Mesenchymal stem cell (in vitro differentiated cells and primary cell): ENCODE results near the gene PLA2G2A.
A peak's percentile ranks its signal among the peaks of the same experiment; 100 is the strongest.

Experiments
- DNase-seq: peaks from one replicate; pipeline ENCODE4 v3.0.0-alpha.2; 2013
- H2AFZ ChIP-seq: one replicate; pipeline ENCODE4 v1.6.1; 2013; ENCODE audit warnings: low read depth, mild to moderate bottlenecking, control low read depth, inconsistent platforms, low read length, moderate library complexity
- H2AK5ac ChIP-seq: 2 replicates; pipeline ENCODE4 v1.6.1; 2013; ENCODE audit warnings: low read length, moderate library complexity, mild to moderate bottlenecking, inconsistent platforms; ENCODE audit not compliant: severe bottlenecking
- H2BK120ac ChIP-seq: one replicate; pipeline ENCODE4 v1.6.1; 2013; ENCODE audit warnings: low read depth, mild to moderate bottlenecking, inconsistent platforms, low read length, moderate library complexity
- H2BK12ac ChIP-seq, 2 experiments: one replicate each; pipeline ENCODE4 v1.6.1; 2013; ENCODE audit warnings: inconsistent platforms in 2 of 2, low read length in 2 of 2, mild to moderate bottlenecking in 2 of 2, moderate library complexity in 2 of 2, control low read depth in 1 of 2
- H2BK15ac ChIP-seq: one replicate; pipeline ENCODE4 v1.6.1; 2013; ENCODE audit warnings: mild to moderate bottlenecking, low read depth, inconsistent platforms; ENCODE audit not compliant: poor library complexity, severe bottlenecking
- H2BK5ac ChIP-seq: 2 replicates; pipeline ENCODE4 v1.6.1; 2013; ENCODE audit warnings: low read depth, mild to moderate bottlenecking, low read length, control low read depth, inconsistent platforms; ENCODE audit not compliant: poor library complexity, severe bottlenecking
- H3K14ac ChIP-seq, 2 experiments: one replicate each; pipeline ENCODE4 v1.6.1; 2013; ENCODE audit warnings: inconsistent platforms in 2 of 2, low read length in 2 of 2, control low read depth in 1 of 2, mild to moderate bottlenecking in 1 of 2, moderate library complexity in 1 of 2
- H3K18ac ChIP-seq, 2 experiments: one replicate each; pipeline ENCODE4 v1.6.1; 2013; ENCODE audit warnings: inconsistent platforms in 2 of 2, low read length in 2 of 2, control low read depth in 1 of 2, low read depth in 1 of 2, mild to moderate bottlenecking in 1 of 2
- H3K23ac ChIP-seq, 2 experiments: one replicate each; pipeline ENCODE4 v1.6.1; 2013; ENCODE audit warnings: inconsistent platforms in 2 of 2, low read length in 2 of 2, mild to moderate bottlenecking in 2 of 2, moderate library complexity in 2 of 2, control low read depth in 1 of 2
- H3K27ac ChIP-seq: 2 replicates; pipeline ENCODE4 v1.5.1; 2013; ENCODE audit warnings: mild to moderate bottlenecking, moderate library complexity, low read length, control low read depth, inconsistent platforms; ENCODE audit not compliant: poor library complexity, severe bottlenecking
- H3K27me3 ChIP-seq, 2 experiments: 2 replicates each; pipeline versions ENCODE4 v1.6.1 to v1.7.0; 2013; ENCODE audit warnings: low read length in 2 of 2, mild to moderate bottlenecking in 2 of 2, moderate library complexity in 2 of 2, control low read depth in 1 of 2, inconsistent platforms in 1 of 2; ENCODE audit not compliant: control insufficient read depth in 1 of 2, insufficient read depth in 1 of 2
- H3K36me3 ChIP-seq, 2 experiments: 2 replicates each; pipeline versions ENCODE4 v1.6.1 to v1.7.0; 2013; ENCODE audit warnings: low read length in 2 of 2, control low read depth in 1 of 2, inconsistent platforms in 1 of 2, low read depth in 1 of 2, mild to moderate bottlenecking in 1 of 2; ENCODE audit not compliant: insufficient read depth in 2 of 2, control insufficient read depth in 1 of 2
- H3K4ac ChIP-seq, 2 experiments: one replicate each; pipeline ENCODE4 v1.6.1; 2013; ENCODE audit warnings: inconsistent platforms in 2 of 2, low read length in 2 of 2, mild to moderate bottlenecking in 2 of 2, moderate library complexity in 2 of 2, control low read depth in 1 of 2, low read depth in 1 of 2
- H3K4me1 ChIP-seq: 2 replicates; pipeline ENCODE4 v1.6.1; 2013; ENCODE audit warnings: low read depth, low read length, control low read depth; ENCODE audit not compliant: control insufficient read depth, insufficient read depth
- H3K4me2 ChIP-seq: 2 replicates; pipeline ENCODE4 v1.6.1; 2013; ENCODE audit warnings: low read length, mild to moderate bottlenecking, inconsistent platforms; ENCODE audit not compliant: poor library complexity, severe bottlenecking
- H3K4me3 ChIP-seq, 2 experiments: 2 replicates each; pipeline versions ENCODE4 v1.5.1 to v1.7.0; 2013; ENCODE audit warnings: low read length in 2 of 2, mild to moderate bottlenecking in 2 of 2, control low read depth in 1 of 2, low read depth in 1 of 2; ENCODE audit not compliant: insufficient read depth in 1 of 2
- H3K79me1 ChIP-seq: replicated peaks from 2 replicates; pipeline ENCODE4 v1.6.1; 2013; ENCODE audit warnings: mild to moderate bottlenecking, control low read depth, low read length, inconsistent platforms; ENCODE audit not compliant: poor library complexity, severe bottlenecking
- H3K9ac ChIP-seq: 2 replicates; pipeline ENCODE4 v1.7.0; 2013; ENCODE audit warnings: mild to moderate bottlenecking, low read length, moderate library complexity
- H3K9me3 ChIP-seq: 2 replicates; pipeline ENCODE4 v1.7.0; 2013; ENCODE audit warnings: mild to moderate bottlenecking, low read length; ENCODE audit not compliant: control insufficient read depth
- H4K8ac ChIP-seq: one replicate; pipeline ENCODE4 v1.6.1; 2013; ENCODE audit warnings: inconsistent platforms, mild to moderate bottlenecking, low read length, moderate library complexity
- H4K91ac ChIP-seq: one replicate; pipeline ENCODE4 v1.6.1; 2013; ENCODE audit warnings: mild to moderate bottlenecking, low read length, inconsistent platforms
- WGBS: methylation state at CpG from one replicate; pipeline ENCODE4 v1.1.7; 2013; ENCODE audit warnings: mixed read lengths; 5-methylcytosine and 5-hydroxymethylcytosine counted together

Gene PLA2G2A

GRCh38 chr1:19980314-19980713, 896 bp upstream of the PLA2G2A start:
- no peak overlapping the region for H4K91ac ChIP-seq
- H3K79me1 ChIP-seq = no peaks in the 10 kb centered on the region
- H4K8ac ChIP-seq = no peak overlapping the region
- DNase-seq = no peak
- H3K36me3 ChIP-seq = no peaks in the 10 kb centered on the region
- H3K4me2 ChIP-seq = no peak overlapping the region
- WGBS = 66% methylated on average over 3 of the region's 3 CpGs
- H3K9ac ChIP-seq = no peak overlapping the region
- H3K14ac ChIP-seq = no peak overlapping the region
- no peaks in the 10 kb centered on the region for H3K4me1 ChIP-seq
- H2BK120ac ChIP-seq = no peak overlapping the region
- no peak overlapping the region for H2AFZ ChIP-seq
- no peak overlapping the region for H2BK15ac ChIP-seq
- no peak overlapping the region for H2AK5ac ChIP-seq
- no peak overlapping the region for H3K27ac ChIP-seq
- H3K4ac ChIP-seq = no peak overlapping the region
- H3K27me3 ChIP-seq = peaks cover 4 to 42% of the 10 kb centered on the region in 2 experiments
- no peak overlapping the region for H3K23ac ChIP-seq
- H3K18ac ChIP-seq = no peak overlapping the region
- H2BK5ac ChIP-seq = no peak overlapping the region
- H2BK12ac ChIP-seq = no peak overlapping the region
- H3K4me3 ChIP-seq = no peak overlapping the region
- H3K9me3 ChIP-seq = no peaks in the 10 kb centered on the region

- Histone ChIP-seq H4K91ac (no peak overlapping the region), H3K4ac (no peak overlapping the region), H2AK5ac (no peak overlapping the region), H2BK12ac (no peak overlapping the region), H3K4me2 (no peak overlapping the region), H3K18ac (no peak overlapping the region), H3K9ac (no peak overlapping the region), H2BK120ac (no peak overlapping the region), H3K27me3 (peaks cover 4 to 43% of the 10 kb centered on the region in 2 experiments), H3K14ac (no peak overlapping the region), H2BK15ac (no peak overlapping the region), H3K4me1 (no peaks in the 10 kb centered on the region), H3K36me3 (no peaks in the 10 kb centered on the region), H3K4me3 (peak overlapping the region in 1 of 2 experiments; percentile 62), H3K9me3 (no peaks in the 10 kb centered on the region), H3K23ac (no peak overlapping the region), H2BK5ac (no peak overlapping the region), H3K27ac (no peak overlapping the region), H4K8ac (no peak overlapping the region), H3K79me1 (no peaks in the 10 kb centered on the region), H2AFZ (no peak overlapping the region)
- 94% methylated on average over 8 of the region's 9 CpGs for WGBS
- DNase-seq = no peak
Observed at GRCh38 chr1:19978143-19978542, 1.3 kb downstream of the PLA2G2A start.

DNA sequence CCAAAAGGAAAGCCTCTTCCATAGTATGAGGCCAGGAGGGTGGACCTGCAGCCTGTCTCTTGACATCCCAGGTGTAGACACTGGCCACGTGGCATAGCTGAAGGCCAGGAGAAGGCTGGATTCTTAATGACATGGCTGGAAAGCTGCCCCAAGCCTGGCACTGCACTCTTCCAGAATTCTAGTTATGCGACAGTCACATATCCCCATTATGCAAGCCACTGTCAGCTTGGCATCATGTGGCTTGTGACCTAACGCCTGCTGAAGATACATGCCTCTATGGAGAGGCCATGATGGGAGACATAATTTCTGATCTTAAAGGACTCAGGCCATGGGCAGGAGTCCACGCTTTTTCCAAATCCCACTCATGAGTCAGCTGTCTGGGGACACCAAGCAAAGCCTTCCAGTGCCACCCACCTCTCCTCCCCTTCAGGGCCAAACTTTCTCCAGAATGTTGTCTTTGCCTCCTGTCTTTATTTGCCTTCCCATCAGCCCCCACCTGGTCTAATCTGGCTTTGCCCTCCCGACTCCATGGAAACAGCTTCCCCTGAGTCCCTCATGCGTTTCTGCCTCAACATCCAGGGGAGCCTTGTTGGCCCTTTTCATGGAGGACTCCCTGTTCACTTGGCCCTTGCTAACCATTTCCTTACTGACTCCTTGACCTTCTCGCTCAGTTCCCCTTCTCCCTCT, 3.0 kb downstream of the PLA2G2A start:
- Histone ChIP-seq H4K91ac (no peak overlapping the region), H2AFZ (no peak overlapping the region), H2BK15ac (no peak overlapping the region), H2AK5ac (no peak overlapping the region), H3K4me2 (no peak overlapping the region), H3K9ac (no peak overlapping the region), H3K4ac (no peak overlapping the region), H3K79me1 (no peaks in the 10 kb centered on the region), H2BK12ac (no peak overlapping the region), H3K27ac (no peak overlapping the region), H3K4me1 (no peaks in the 10 kb centered on the region), H3K18ac (no peak overlapping the region), H3K27me3 (peaks cover 4 to 39% of the 10 kb centered on the region in 2 experiments), H3K14ac (no peak overlapping the region), H3K9me3 (no peaks in the 10 kb centered on the region), H2BK120ac (no peak overlapping the region), H4K8ac (no peak overlapping the region), H3K4me3 (no peak overlapping the region), H3K23ac (no peak overlapping the region), H2BK5ac (no peak overlapping the region), H3K36me3 (no peaks in the 10 kb centered on the region)
- 79% methylated on average over 7 of the region's 7 CpGs for WGBS
- no peak for DNase-seq

DNA sequence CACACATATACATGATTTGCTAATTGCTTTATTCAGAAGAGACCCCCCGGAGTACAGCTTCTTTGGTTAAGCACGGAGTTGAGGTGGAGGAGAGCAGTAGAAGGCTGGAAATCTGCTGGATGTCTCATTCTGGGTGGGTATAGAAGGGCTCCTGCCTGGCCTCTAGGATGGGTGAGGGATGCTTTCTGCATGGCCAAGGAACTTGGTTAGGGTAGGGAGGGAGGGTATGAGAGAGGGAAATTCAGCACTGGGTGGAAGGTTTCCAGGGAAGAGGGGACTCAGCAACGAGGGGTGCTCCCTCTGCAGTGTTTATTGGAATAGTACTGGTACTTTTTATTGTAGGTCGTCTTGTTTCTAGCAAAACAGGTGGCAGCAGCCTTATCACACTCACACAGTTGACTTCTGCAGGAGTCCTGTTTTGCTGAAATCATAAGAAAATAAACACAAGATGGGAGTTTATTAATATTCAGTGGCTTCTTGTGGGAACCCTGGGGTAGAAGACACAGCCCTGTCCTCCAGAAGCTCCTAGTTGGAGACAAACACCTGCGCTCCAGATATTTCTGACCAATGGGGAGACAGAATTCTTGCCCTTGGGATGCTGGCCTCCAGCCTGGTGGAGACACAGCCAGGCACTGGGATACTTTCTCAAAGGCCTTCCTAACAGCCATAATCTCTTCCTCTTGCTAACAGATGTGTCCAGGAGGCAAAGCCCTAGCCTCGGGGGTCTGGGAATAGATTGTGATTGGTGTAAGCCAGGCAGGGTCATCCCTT, 3.8 kb downstream of the PLA2G2A start:
- no peak overlapping the region for H2BK15ac ChIP-seq
- H3K4me3 ChIP-seq = no peak overlapping the region

More for the DNA sequence above, 3.8 kb downstream of the PLA2G2A start:
- no peak overlapping the region for H2BK12ac ChIP-seq
- H3K18ac ChIP-seq = no peak overlapping the region
- no peak overlapping the region for H4K91ac ChIP-seq
- no peaks in the 10 kb centered on the region for H3K4me1 ChIP-seq
- no peak overlapping the region for H4K8ac ChIP-seq
- H2BK5ac ChIP-seq = no peak overlapping the region
- no peak overlapping the region for H2BK120ac ChIP-seq
- no peaks in the 10 kb centered on the region for H3K9me3 ChIP-seq
- H3K79me1 ChIP-seq = no peaks in the 10 kb centered on the region
- H3K23ac ChIP-seq = no peak overlapping the region
- 61% methylated on average over 5 of the region's 6 CpGs for WGBS
- no peak overlapping the region for H2AFZ ChIP-seq
- H3K36me3 ChIP-seq = no peaks in the 10 kb centered on the region
- H2AK5ac ChIP-seq = no peak overlapping the region
- peak overlapping the region; percentile 68 for H3K9ac ChIP-seq
- no peak overlapping the region for H3K4ac ChIP-seq
- H3K14ac ChIP-seq = no peak overlapping the region
- no peak overlapping the region for H3K4me2 ChIP-seq
- no peak overlapping the region for H3K27ac ChIP-seq
- peaks cover 1 to 31% of the 10 kb centered on the region in 2 experiments for H3K27me3 ChIP-seq
- no peak for DNase-seq
